Testis (tissue), 3 donors: ENCODE measurements around the gene PRDM1. TPM values are rescaled to one million over a fixed set of nuclear protein-coding genes. Genes with fewer than 3 reads are reported as not detected.

Source experiments
- DNase-seq: peaks from one replicate; pipeline ENCODE4 v3.0.0-alpha.2; 2019
- H3K27ac ChIP-seq, 2 donors: fragments of 200-600 bp; sonication (generic); one replicate each; pipeline ENCODE4 v1.5.1; 2019
- H3K27me3 ChIP-seq: fragments of 200-600 bp; sonication (generic); one replicate; pipeline ENCODE4 v1.5.1; 2019
- H3K36me3 ChIP-seq: fragments of 200-600 bp; sonication (generic); one replicate; pipeline ENCODE4 v1.5.1; 2017; ENCODE audit warnings: low read depth; ENCODE audit errors: missing control alignments
- H3K4me1 ChIP-seq: fragments of 200-600 bp; sonication (generic); one replicate; pipeline ENCODE4 v1.5.1; 2019
- H3K4me3 ChIP-seq, 2 donors: fragments of 200-600 bp; sonication (generic); one replicate each; pipeline ENCODE4 v1.5.1; 2017 to 2019
- H3K9me3 ChIP-seq: fragments of 200-600 bp; sonication (generic); one replicate; pipeline ENCODE4 v1.5.1; 2017
- POLR2A ChIP-seq: fragments of 450-650 bp; IDR thresholded peaks from one replicate; pipeline ENCODE4 v1.6.1; 2017; ENCODE audit warnings: antibody characterized with exemption, mild to moderate bottlenecking, moderate library complexity
- WGBS, 2 donors: methylation state at CpG; one replicate each; pipeline ENCODE4 v1.1.5; 2018; 5-methylcytosine and 5-hydroxymethylcytosine counted together
- intact Hi-C: fragments of 100-400 bp; cut with DNase I; formaldehyde crosslinking; loops from one replicate; pipeline ENCODE4 v1.15.1; 2023; ENCODE audit warnings: low total_unique reads
- polyA plus RNA-seq: library from polyadenylated mRNA; stranded (reverse); fragments of 350-450 nt; fragmentation: Illumina TruSeq; extraction: RNeasy Lipid Tissue Mini Kit (QIAGEN cat#74804); gene quantifications from one replicate; pipeline ENCODE4 v1.2.3, GENCODE V29; 2014; ENCODE audit warnings: low read depth, low replicate concordance; ENCODE audit not compliant: insufficient read depth
- total RNA-seq, 2 donors: library from RNA; depleted of rRNA; stranded (reverse); fragments of >200 nt; gene quantifications; one replicate each; pipeline ENCODE4 v1.2.3, GENCODE V29; 2016
- TF ChIP-seq, protein P1 (sequence below), 3 experiments: fragments of 450-650 bp in 2 of 3; fragments of 200-600 bp in 1 of 3; sonication (generic) in 1 of 3; IDR thresholded peaks; one replicate each; pipeline ENCODE4 v1.5.1; 2016 to 2019; ENCODE audit warnings: antibody characterized with exemption in 3 of 3, mild to moderate bottlenecking in 2 of 3, moderate library complexity in 1 of 3

Gene PRDM1
- total and polyA plus RNA-seq, 3 donors from 2014 or later: 3.3 to 4.1 (median 3.5) TPM

DNA sequence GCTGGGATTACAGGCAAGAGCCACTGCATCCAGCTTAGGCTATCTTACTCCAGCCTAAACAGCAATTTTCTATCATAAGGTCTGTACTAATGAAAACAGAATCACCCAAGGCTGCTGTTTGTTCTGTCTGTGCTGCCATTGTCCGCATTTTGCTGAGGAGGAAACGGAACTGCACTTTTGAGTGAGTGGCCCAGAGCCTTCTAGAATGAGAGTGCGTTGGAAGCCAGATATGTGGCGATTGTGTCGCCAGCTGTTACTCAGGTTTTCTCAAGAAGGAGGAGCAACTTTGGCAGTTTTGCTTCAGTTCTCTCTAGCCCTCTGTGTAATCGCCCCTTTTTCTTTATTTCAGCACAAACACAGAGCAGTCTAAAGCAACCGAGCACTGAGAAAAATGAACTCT lies 18.3 kb downstream of the PRDM1 start:
- H3K27me3 ChIP-seq: no peaks in the 10 kb centered on the region
- no peaks in the 10 kb centered on the region for H3K36me3 ChIP-seq
- TF ChIP-seq, protein P1, sequence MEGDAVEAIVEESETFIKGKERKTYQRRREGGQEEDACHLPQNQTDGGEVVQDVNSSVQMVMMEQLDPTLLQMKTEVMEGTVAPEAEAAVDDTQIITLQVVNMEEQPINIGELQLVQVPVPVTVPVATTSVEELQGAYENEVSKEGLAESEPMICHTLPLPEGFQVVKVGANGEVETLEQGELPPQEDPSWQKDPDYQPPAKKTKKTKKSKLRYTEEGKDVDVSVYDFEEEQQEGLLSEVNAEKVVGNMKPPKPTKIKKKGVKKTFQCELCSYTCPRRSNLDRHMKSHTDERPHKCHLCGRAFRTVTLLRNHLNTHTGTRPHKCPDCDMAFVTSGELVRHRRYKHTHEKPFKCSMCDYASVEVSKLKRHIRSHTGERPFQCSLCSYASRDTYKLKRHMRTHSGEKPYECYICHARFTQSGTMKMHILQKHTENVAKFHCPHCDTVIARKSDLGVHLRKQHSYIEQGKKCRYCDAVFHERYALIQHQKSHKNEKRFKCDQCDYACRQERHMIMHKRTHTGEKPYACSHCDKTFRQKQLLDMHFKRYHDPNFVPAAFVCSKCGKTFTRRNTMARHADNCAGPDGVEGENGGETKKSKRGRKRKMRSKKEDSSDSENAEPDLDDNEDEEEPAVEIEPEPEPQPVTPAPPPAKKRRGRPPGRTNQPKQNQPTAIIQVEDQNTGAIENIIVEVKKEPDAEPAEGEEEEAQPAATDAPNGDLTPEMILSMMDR (IDR thresholded peaks at IDR 0.05): no peak
- TF ChIP-seq POLR2A: no peak
- WGBS, 2 donors: 74 to 78% methylated on average over 7 of the region's 7 CpGs
- DNase-seq: no peak
- intact Hi-C loops: no loop called here
- H3K27ac ChIP-seq: no peak overlapping the region
- no peaks in the 10 kb centered on the region for H3K9me3 ChIP-seq
- H3K4me3 ChIP-seq: no peak overlapping the region
- H3K4me1 ChIP-seq: no peaks in the 10 kb centered on the region

DNA sequence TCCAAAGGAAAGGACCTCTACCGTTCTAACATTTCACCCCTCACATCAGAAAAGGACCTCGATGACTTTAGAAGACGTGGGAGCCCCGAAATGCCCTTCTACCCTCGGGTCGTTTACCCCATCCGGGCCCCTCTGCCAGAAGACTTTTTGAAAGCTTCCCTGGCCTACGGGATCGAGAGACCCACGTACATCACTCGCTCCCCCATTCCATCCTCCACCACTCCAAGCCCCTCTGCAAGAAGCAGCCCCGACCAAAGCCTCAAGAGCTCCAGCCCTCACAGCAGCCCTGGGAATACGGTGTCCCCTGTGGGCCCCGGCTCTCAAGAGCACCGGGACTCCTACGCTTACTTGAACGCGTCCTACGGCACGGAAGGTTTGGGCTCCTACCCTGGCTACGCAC lies 18.8 kb downstream of the PRDM1 start:
- 73 to 78% methylated on average over 21 of the region's 21 CpGs for WGBS, 2 donors
- TF ChIP-seq, protein P1 (IDR thresholded peaks at IDR 0.05): no peak
- TF ChIP-seq POLR2A: no peak
- no peaks in the 10 kb centered on the region for H3K36me3 ChIP-seq

DNA sequence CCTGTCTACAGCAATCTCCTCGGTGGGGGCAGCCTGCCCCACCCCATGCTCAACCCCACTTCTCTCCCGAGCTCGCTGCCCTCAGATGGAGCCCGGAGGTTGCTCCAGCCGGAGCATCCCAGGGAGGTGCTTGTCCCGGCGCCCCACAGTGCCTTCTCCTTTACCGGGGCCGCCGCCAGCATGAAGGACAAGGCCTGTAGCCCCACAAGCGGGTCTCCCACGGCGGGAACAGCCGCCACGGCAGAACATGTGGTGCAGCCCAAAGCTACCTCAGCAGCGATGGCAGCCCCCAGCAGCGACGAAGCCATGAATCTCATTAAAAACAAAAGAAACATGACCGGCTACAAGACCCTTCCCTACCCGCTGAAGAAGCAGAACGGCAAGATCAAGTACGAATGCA lies 19.4 kb downstream of the PRDM1 start:
- H3K4me1 ChIP-seq: no peaks in the 10 kb centered on the region
- intact Hi-C loops: no loop called here
- no peak overlapping the region for H3K27ac ChIP-seq
- H3K9me3 ChIP-seq: no peaks in the 10 kb centered on the region
- no peaks in the 10 kb centered on the region for H3K27me3 ChIP-seq
- H3K36me3 ChIP-seq: no peaks in the 10 kb centered on the region
- peak overlapping the region; percentile 6 to 10 for H3K4me3 ChIP-seq
- TF ChIP-seq, protein P1 (IDR thresholded peaks at IDR 0.05): no peak
- no peak for TF ChIP-seq POLR2A
- WGBS, 2 donors: 75 to 95% methylated on average over 16 to 22 of the region's 22 CpGs
- no peak for DNase-seq

More for the DNA sequence above, 18.8 kb downstream of the PRDM1 start:
- Histone ChIP-seq H3K4me3 (peak overlapping the region in 1 of 2 donors; percentile 10), H3K9me3 (no peaks in the 10 kb centered on the region), H3K27ac (no peak overlapping the region), H3K27me3 (no peaks in the 10 kb centered on the region), H3K4me1 (no peaks in the 10 kb centered on the region)
- DNase-seq: no peak
- intact Hi-C loops: no loop called here

DNA sequence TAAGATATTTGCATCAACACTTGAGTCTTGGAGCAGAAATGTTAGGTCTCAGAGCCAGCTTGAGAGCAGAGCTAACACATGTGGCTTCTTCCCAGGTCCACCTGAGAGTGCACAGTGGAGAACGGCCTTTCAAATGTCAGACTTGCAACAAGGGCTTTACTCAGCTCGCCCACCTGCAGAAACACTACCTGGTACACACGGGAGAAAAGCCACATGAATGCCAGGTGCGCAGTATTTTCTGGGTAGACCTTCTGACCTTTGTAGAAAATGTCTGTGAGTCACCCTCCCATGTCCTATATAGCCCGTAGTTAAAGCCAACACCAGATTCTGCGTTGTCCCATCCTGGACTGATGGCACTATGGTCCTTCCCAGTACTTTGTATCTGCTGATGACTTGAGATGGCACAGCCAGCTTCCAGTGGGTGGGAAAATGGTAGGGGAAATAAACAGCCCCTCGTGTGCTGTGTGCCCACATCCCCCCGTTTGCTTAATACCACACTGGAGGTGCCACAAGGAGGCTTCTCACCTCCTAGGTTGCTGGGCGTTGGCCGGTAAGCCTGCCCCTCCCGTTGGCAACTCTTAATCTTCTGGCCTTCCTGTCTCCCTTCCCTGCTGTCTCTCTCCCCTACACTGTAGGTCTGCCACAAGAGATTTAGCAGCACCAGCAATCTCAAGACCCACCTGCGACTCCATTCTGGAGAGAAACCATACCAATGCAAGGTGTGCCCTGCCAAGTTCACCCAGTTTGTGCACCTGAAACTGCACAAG lies 20.3 kb downstream of the PRDM1 start:
- Histone ChIP-seq H3K36me3 (no peaks in the 10 kb centered on the region), H3K4me3 (no peak overlapping the region), H3K27ac (no peak overlapping the region), H3K27me3 (no peaks in the 10 kb centered on the region), H3K9me3 (no peaks in the 10 kb centered on the region), H3K4me1 (no peaks in the 10 kb centered on the region)
- TF ChIP-seq, protein P1 (IDR thresholded peaks at IDR 0.05): no peak
- TF ChIP-seq POLR2A: no peak
- 88 to 93% methylated on average over 12 of the region's 12 CpGs for WGBS, 2 donors
- DNase-seq: no peak
- intact Hi-C loops: no loop called here
